HG03457 (cell line): ENCODE measurements around the gene MCM8.
"Not testable (repeated sequence)": the region's sequence is repeated elsewhere in the genome, so short reads cannot be mapped to it uniquely, and the experiment has no call there.

ENCODE experiments used
- ATAC-seq: cut with Tn5 transposase; IDR thresholded peaks from one replicate; pipeline ENCODE4 v1.9.1; 2021; ENCODE audit warnings: moderate number of reproducible peaks; ENCODE audit not compliant: unreplicated experiment

The MCM8 gene

DNA sequence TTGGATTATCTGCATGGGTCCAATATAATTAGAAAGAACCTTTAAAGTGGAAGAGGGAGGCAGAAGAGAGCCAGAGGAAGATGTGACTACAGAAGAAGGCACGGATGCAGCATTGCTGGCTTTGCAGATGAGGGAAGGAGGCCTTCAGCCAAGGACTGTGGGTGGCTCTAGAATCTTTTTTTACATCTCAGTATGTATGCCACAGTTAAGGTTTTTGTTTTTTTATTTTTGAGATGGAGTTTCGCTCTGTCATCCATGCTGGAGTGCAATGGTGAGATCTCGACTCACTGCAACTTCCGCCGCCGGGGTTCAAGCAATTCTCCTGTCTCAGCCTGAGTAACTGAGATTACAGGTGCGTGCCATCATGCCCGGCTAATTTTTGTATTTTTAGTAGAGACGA, 49.3 kb downstream of the MCM8 start:
- no peak for ATAC-seq

DNA sequence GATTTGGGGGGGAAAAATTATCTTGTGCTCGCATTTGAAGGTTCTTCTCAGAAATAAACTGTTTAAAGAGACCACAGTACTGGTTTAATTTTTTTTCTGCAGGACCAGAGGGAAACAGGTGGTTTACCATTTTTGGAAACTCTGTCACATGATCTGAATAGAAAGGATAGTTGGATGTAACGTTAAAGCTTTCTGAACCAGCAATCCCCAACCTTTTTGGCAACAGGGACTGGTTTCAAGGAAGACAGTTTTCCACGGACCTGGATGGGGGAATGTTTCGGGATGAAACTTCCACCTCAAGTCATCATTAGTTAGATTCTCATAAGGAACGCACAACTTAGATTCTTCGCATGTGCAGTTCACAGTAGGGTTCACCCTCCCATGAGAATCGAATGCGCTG, 50.4 kb downstream of the MCM8 start:
- no peak for ATAC-seq

DNA sequence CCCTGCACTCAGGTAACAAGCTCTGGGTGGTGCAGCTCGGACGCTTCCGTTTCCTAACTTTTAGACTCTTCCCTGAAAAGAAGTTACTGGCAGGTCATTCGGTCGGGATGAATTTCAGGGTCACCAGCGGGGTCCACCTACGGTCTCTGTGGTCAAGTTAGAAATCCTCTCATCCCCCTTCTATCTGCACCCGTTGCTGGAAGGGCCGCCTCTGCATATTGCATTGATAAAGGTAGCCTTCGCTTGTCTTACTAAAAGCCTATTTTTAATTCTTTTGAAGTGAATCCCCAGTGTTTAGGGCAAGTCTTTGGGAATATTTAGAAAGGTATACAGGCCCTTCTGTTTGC, 56.1 kb downstream of the MCM8 start:
- no peak for ATAC-seq

DNA sequence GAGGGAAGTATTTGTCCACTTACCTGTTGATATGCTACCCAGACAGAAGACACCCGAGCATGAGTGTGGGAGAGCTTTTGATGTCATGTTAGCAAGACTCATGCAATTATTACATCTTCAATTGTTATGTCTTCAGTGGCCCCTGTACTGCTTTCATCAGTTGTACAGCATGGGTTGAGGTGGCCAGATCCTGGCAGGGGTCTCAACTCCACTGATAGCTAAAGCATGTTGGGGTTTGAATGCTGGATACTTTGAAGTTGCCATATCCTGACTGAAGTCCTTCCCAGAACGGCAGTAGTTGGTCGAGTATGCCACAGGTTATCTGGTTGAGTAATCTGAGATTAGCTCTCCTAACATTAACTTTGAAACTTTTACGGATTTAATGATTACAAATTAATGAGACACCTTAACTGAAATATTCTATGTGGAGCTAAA, 56.7 kb downstream of the MCM8 start:
- ATAC-seq, result no peak

DNA sequence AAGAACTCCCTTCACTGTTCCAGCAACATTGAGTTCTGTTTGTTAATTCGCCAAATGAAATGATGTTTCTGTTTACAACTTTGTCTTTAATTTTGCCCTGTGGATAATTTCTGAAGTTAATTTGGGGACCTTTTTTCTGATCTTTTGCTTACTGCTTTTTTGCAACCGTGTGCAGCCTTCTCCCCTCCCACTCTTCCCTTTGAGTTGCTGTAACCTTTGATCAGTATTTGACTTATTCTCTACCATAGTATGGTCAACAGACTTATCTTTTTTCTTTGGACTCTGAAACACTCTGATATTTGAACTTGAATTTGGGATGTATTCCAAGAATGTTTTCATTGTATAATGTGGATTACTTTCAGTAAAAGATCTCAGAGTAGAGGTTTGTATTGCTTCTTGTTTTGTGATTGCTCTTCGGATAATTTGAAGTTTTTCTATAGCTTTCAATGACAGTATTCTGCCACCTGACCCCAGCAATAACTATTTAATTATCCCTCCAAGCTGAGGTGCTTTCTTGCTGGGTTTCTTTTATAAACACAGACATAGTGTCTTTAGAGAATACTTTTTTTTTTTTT, 57.2 kb downstream of the MCM8 start:
- no peak for ATAC-seq

DNA sequence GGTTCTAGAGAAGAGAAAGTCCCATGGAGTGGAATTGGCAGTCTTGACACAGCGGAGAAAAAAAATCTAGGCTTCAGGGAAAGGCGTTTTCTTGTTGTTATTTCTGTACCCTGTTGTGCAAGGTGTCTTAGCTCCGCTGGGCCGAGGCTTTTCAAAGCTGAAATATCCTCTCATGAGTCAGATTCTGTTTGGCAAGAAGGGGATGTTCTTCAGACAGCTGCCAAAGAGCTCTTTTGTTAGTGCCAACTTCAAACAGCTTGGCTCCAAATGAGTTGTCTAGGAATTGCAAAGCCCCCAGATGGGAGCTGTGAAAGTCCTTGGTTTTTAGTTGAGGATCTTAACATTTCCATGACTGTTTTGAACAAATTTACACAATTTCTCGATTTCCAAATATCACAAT, 57.8 kb downstream of the MCM8 start:
- ATAC-seq, result no peak

DNA sequence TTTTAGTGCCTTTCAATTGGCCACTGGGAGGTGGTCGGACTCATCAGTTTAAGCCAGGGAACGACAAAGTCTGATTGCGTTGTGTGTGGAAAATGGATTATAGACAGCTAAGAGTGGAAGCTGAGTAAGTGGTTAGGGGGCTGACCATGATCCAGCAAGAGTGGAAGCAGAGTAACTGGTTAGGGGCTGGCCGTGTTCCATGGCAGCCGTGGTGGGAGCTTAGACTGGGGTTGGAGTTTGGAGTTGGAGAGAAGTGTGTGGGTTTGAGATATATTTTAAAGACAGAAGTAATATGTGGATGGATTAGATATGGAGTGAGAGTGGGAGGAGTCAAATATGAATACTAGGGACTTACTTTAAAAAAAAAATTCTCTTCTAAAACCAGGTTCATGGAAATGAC, 61.7 kb downstream of the MCM8 start:
- ATAC-seq, result no peak

DNA sequence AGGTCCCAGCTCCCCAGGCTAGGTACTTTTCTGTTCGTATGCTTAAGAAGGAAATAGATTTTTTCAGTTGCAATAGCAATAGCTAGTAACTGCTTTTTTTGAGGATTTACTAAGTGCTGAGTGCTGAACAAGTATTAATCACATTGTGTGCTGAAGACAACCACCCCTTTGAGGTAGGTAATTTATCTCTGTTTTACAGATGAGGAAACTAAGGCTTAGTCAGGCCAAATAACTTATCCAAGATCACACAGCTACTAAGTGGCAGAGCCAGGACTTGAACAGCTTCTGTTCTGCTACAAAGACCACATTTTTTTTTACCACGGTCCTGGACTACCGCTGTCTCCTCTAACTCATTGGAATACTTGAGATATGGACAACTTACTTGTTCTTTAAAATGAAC, 63.6 kb downstream of the MCM8 start:
- no peak for ATAC-seq

DNA sequence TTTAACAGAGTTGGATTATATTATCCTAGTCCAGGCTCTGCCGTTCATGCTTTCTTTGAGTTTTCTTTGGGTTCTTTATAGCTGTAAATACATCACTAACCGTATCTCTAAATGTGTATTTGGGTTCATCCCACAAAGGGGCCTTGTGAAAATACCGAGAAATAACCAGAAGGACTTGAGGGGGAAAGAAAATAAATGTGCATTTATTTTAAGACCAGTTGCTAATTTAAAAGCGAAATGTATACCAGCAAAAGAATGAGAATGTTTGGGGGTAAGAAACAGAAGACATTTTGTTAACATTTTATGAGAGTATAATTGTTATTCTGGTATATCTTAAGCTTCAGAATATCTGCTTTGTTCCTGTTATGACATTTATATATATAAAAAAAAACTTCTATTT, 64.5 kb downstream of the MCM8 start:
- ATAC-seq, result no peak

DNA sequence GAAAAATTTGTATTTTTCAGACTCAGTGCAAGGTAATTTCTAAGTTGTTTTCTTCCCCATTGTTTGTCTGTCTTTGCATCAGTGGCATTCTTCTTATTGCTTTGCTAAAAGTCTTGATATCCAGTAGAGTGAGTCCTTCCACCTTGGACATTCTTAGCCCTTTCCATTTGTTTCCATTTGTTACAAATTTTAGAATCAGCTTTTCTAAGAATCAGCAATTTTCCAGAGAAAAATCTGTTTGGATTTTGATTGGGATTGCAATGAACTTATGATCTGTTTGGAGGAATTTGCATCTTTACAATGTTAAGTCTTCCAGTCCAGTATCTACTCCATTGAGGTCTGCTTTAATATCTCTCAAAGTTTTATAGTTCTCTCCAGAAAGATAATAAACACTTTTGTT, 67.0 kb downstream of the MCM8 start:
- ATAC-seq, result no peak

DNA sequence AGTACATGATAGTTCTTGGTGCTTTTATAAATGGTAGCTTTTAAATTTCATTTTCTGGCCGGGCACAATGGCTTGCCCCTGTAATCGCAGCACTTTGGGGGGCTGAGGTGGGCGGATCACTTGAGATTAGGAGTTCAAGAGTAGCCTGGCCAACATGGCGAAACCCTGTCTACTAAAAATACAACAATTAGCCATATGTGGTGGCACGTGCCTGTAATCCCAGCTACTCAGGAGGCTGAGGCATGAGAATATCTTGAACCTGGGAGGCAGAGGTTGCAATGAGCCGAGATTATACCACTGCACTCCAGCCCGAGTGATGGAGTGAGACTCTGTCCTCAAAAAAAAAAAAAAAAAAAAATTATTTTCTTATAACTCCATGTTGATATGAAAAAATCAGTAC, 67.4 kb downstream of the MCM8 start:
- ATAC-seq, result no peak

DNA sequence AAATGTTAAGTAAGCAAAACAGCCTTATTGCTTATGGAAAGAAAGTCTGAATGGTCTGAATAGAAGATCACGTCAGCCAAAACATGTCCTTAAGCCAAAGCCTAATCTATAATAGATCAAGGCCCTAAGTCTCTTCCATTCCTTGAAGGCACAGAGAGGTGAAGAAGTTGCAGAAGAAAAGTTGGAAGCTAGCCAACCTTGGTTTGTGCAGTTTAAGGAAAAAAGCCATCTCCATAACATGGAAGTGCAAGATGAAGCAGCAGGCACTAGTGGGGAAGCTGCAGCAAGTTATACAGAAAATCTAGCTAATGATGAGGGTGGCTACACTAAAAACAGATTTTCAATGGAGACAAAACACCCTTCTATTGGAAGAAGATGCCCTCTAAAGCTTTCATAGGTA, 74.3 kb downstream of the MCM8 start:
- no peak for ATAC-seq

DNA sequence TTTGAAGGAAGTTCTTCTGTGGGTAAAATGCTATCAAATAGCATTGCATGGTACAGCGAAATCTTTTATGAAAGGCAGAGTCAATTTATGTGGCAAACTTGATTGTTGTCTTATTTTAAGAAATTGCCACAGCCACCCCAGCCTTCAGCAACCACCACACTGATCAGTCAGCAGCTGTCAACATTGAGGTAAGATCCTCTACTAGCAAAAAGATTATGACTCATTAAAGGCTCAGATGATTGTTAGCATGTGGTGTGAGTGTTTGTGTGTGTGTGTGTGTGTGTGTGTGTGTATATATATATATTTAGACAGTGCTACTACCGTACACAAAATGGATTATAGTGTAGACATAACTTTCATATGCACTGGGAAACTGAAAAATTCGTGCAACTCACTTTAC, 75.6 kb downstream of the MCM8 start:
- no peak for ATAC-seq

DNA sequence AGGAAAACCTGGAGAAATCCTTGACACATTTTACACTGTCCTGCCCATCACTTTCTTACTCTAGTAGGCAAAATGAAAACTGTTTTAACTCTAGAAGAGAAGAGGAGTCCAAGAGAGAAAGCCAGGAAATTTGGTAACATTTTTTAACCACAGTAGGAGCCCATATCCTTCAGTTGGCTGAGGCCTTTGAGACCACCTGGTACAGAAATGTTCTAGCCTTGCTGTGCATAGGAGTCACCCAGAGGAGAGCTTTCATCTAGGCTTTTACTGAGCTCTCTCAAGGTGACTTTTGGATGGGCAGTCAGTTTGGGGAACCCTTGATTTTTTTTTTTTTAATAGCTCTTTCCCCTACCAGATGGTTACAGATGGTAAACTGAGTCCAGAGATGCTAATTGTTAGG, 78.4 kb downstream of the MCM8 start:
- no peak for ATAC-seq

DNA sequence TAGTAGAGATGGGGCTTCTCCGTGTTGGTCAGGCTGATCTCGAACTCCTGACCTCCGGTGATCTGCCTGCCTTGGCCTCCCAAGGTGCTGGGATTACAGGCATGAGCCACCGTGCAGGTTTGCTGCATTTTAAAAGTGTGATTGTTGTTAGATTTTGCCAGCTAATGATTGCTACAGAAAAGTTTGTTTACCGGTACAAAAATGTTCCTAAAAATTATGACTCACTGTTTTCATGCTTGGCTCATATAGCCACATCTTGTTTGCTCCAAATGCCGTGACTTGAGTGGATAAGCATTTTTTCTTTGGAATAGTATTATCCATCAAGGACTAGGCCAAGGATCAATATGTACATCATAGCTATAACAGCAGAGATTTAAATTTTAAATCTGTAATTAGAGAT, 79.1 kb downstream of the MCM8 start:
- ATAC-seq, result no peak

DNA sequence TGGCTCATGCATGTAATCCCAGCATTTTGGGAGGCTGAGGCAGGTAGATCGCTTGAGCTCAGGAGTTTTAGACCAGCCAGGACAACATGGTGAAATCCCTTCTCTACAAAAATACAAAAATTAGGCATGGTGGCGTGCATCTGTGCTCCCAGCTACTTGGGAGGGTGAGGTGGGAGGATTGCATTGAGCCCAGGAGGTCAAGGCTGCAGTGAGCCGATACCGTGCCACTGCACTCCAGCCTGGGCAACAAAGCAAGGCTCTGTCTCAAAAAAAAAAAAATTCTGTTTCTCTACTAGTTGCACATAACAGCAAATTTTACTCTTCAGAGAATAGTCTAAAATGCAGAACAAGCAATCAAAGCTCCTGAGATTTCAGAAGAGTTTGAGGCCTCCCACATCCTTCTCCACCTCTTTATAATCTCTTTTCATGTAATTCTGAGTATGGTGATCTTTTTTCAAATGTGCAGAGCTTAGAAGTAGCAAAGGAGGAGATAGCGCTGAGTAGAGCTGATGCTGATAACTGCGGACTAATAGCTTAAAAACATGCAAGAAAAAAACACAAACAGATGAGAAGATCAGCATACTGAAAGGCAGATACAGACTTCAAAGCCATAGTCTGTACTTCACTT, 80.1 kb downstream of the MCM8 start:
- ATAC-seq, result no peak

DNA sequence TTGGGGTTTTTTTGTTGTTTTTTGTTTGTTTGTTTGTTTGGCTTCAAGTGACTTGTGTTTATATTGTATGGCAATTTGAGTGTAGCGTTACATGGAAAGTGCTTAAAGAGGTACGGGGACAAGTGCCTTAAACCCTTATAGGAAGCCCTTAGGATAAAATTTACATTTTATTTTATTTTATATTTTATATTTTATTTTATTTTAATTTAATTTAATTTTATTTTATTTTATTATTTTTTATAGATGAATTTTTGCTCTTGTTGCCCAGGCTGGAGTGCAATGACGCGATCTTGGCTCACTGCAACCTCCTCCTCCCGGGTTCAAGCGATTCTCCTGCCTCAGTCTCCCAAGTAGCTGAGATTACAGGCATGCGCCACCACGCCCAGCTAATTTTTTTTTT, 82.5 kb downstream of the MCM8 start:
- not testable (repeated sequence) for ATAC-seq

DNA sequence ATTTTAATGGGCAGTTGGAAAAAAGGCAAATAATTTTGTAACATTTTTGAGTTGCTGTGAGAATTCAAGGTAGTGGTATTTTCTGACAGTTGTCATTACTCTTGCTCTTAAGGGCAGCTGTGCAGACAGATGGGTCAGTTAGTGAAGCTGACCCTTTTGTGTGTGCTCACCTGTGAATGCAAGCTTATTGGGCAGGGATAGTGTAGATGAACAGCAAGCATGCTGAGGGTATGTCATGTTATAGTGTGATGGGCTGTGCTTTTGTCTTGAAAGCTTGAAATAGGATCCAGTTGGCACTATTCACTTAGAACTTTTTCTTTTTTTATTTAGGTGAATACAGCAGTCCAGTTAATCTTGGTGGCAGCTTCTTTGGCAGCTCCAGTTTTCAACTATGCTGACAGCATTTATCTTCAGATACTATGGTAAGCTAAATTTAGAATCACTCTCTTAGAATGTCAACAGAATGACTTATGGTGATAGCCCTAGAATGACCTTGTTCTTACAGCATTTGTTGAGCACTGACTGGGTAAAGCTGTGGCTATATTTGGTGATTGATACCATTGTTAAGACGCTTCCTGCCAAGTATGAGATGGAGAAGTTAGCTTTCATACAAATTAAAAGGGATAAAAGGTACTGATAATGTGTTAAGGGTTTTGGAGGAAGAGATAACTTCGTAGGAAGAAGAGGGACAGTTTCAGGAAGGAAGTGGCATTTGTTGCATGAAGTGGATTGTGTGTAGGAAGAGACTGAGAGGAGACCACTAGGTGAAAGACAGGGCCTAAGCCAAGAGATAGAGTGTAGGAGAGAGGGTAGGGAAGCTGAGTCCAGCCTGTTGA, 83.9 kb downstream of the MCM8 start:
- no peak for ATAC-seq

DNA sequence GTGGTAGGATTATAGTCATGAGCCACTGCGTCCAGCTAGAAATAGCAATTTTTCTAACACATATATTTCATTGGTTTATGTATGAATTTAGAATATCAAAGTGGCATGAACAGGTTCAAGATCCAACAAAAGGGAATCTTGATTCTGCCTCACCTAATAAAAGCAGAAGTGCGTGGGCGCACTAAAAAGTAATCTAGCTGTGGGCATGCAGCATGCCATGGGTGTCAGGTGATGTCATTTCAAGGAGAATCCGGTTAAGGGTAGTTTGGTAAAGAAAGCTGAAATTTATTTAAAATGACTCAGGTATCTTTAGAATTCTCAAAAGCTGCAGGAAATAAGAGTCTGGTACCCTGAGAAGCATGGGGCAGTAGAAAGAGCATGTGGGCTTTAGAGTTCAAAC, 85.8 kb downstream of the MCM8 start:
- ATAC-seq, result no peak

DNA sequence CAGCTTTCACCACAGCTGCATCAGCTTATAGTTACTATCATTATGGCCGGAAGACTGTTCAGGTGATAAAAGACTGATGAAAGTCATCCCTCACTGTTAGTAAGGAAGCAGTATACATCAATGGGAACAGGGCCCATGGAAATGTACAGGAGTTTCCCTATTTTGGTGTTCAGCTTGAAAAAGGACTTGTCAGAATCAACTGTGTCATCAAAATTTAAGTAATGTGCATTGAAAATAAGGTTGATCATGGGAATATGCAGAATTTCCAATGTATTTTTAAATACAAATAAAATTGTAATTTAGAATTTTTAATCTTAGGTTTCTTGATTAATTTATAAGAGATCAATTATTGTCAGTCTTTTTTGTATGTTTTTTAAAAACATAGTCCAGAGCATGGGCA, 86.6 kb downstream of the MCM8 start:
- ATAC-seq, result no peak

DNA sequence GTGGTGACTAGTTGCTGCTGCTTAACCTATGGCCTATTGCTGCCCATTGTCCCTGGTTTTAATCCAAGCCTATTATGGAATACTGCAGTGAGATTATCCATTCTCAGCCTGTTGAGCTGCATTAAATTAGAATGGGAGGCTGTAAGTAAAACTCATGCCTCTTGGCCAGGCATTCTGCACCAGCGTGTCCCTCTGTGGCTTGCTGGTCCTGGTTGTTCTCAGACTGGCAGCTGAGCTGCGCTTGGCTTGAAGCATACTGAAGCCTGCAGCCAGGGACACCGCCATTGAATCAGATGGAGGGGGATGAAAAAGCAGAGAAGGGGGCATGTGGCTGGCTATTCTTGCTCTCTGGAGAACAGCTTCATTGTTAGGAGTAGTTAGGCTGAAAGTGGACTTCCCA, 87.8 kb downstream of the MCM8 start:
- ATAC-seq, result no peak

DNA sequence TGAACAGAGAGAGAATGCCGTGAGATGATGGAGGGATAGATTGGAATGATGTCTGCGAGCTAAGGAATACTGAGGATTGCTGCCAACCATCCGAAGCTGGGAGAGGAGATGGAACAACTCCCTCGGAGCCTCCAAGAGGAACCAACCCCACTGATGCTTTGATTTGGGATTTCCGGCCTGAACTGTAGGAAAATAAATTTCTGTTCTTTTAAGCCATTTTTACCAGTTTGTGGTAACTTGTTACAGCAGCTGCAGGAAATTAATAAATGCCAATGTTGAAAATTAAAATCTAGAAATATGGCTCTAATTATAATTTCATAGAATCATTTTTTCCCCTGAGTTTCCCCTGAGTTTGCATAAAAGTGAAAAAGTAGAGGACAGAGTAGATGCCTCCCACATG, 89.3 kb downstream of the MCM8 start:
- ATAC-seq, result no peak

DNA sequence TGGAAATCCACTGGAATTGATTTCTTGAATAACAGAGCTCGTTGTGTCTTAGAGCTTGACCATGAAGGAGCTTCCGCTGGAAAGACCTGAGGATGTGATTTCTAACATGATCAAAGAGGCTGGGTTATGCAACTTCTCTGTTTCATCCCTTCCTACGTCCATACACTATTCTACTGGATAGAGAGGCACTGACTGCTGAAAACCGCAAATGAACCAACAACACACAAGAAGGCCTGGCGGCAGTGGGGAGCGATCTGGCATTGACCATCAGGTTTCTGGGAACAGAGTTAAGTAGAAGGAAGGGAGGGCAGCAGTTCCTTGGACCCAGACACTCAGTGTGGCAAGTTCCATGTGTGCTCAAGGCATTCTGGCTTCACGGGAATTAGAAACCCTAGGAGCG, 90.1 kb downstream of the MCM8 start:
- no peak for ATAC-seq
